Neutrophil (primary cell): ENCODE measurements around the gene SPINK1.

ENCODE experiments used
- H3K27ac ChIP-seq: fragments of 200-600 bp; sonication (generic); 2 replicates; pipeline ENCODE4 v1.5.1; 2016; ENCODE audit warnings: mild to moderate bottlenecking, moderate library complexity
- H3K27me3 ChIP-seq: fragments of 200-600 bp; sonication (generic); 2 replicates; pipeline ENCODE4 v1.6.0; 2016; ENCODE audit warnings: mild to moderate bottlenecking
- H3K36me3 ChIP-seq: fragments of 200-600 bp; sonication (generic); 2 replicates; pipeline ENCODE4 v1.5.1; 2017
- H3K4me1 ChIP-seq, 2 experiments: fragments of 200-600 bp in 1 of 2; sonication (generic) in 1 of 2; 1 replicate in 1 of 2; 2 replicates in 1 of 2; pipeline versions ENCODE4 v1.5.1 to v1.6.1; 2013 to 2016; ENCODE audit warnings: low read depth in 1 of 2, low read length in 1 of 2, mild to moderate bottlenecking in 1 of 2, moderate library complexity in 1 of 2; ENCODE audit not compliant: control insufficient read depth in 1 of 2, insufficient read depth in 1 of 2
- H3K4me3 ChIP-seq, 2 experiments: fragments of 200-600 bp in 1 of 2; sonication (generic) in 1 of 2; 1 replicate in 1 of 2; 2 replicates in 1 of 2; pipeline ENCODE4 v1.5.1; 2013 to 2016; ENCODE audit warnings: low read depth in 1 of 2, low read length in 1 of 2, mild to moderate bottlenecking in 1 of 2, moderate library complexity in 1 of 2
- H3K9me3 ChIP-seq: fragments of 200-600 bp; sonication (generic); 2 replicates; pipeline ENCODE4 v1.5.1; 2016
- CTCF ChIP-seq: fragments of 200-600 bp; sonication (generic); IDR thresholded peaks from 2 replicates; pipeline ENCODE4 v1.5.1; 2016; ENCODE audit warnings: antibody characterized with exemption

Gene SPINK1

GRCh38 chr5:147863454-147864158, 32.1 kb upstream of the SPINK1 start:
- H3K27me3 ChIP-seq, result no peaks in the 10 kb centered on the region
- no peaks in the 10 kb centered on the region for H3K36me3 ChIP-seq
- no peaks in the 10 kb centered on the region for H3K4me1 ChIP-seq
- no peak for TF ChIP-seq CTCF
- H3K4me3 ChIP-seq, result no peak overlapping the region
- no peak overlapping the region for H3K27ac ChIP-seq
- no peaks in the 10 kb centered on the region for H3K9me3 ChIP-seq

DNA sequence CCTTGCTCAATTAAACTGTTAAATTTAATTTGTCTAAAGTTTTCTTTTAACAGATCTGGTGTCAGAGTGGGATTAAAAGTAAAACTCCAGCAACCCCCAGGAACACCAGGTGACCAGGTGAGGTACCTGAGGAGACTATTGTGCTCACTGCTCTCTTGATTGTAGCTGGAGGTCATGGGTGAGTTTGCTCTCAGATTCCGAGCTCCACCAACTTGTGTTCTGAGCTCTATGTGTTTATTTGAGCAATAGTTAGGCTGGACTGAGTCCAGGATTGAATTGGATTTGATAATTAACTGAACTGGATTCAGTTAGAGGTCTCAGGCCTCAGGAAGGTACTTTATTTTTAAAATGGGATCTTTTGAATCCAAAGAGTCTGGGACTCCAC, 29.2 kb upstream of the SPINK1 start:
- Histone ChIP-seq H3K27me3 (no peaks in the 10 kb centered on the region), H3K27ac (no peak overlapping the region), H3K9me3 (no peaks in the 10 kb centered on the region), H3K4me1 (no peaks in the 10 kb centered on the region), H3K36me3 (no peaks in the 10 kb centered on the region), H3K4me3 (no peak overlapping the region)
- no peak for TF ChIP-seq CTCF

- H3K27me3 ChIP-seq, result no peaks in the 10 kb centered on the region
- no peak overlapping the region for H3K27ac ChIP-seq
- H3K36me3 ChIP-seq, result no peaks in the 10 kb centered on the region
- no peaks in the 10 kb centered on the region for H3K4me1 ChIP-seq
- H3K9me3 ChIP-seq, result no peaks in the 10 kb centered on the region
- no peak overlapping the region for H3K4me3 ChIP-seq
- no peak for TF ChIP-seq CTCF
Measured at GRCh38 chr5:147859962-147860640, 28.6 kb upstream of the SPINK1 start.

- no peak for TF ChIP-seq CTCF
- H3K36me3 ChIP-seq, result no peaks in the 10 kb centered on the region
- H3K9me3 ChIP-seq, result no peaks in the 10 kb centered on the region
- no peak overlapping the region for H3K27ac ChIP-seq
- H3K27me3 ChIP-seq, result no peaks in the 10 kb centered on the region
- H3K4me1 ChIP-seq, result no peaks in the 10 kb centered on the region
- H3K4me3 ChIP-seq, result no peak overlapping the region
Measured at GRCh38 chr5:147858565-147858964, 27.1 kb upstream of the SPINK1 start.

DNA sequence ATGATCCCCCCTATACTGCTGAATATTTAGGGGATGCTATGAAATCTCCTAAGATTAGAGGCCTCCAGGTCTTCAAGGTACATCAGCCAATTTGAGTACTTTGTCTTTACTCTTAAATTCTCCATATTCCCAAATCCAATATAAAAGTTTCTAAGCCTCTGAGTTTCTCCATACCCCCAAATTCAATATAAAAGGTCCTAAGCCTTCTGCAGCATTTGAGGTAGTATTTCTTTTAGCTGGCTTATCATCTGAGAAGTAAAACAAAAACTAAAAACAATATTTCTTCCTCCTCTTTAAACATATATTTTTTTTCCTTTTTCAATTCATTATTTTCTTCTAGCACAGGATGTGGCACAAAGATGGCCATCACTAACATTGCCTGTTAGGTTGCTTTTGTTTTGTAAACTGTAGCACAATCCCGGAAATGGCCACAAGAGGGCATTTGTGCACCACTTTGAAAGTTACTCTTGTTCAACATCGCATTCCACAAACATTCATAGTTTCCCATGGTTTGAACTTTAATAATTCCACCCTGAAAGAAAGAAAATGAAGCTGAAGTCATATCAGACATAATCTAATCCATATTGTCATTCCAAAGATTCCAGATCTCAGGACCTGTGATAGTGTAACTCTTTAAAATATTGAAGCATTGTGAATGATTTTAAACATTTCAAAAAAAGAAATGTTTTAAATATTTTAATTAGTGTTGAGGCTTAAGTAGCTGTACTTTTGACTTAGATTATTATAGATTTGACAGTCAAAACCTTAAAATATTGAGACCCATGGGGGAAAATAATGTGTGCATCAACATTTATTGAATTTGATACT, 26.0 kb upstream of the SPINK1 start:
- no peak overlapping the region for H3K4me3 ChIP-seq
- no peaks in the 10 kb centered on the region for H3K36me3 ChIP-seq
- no peaks in the 10 kb centered on the region for H3K9me3 ChIP-seq

More for the DNA sequence above, 26.0 kb upstream of the SPINK1 start:
- Histone ChIP-seq H3K4me1 (no peaks in the 10 kb centered on the region), H3K27me3 (no peaks in the 10 kb centered on the region), H3K27ac (no peak overlapping the region)
- TF ChIP-seq CTCF, result peak; percentile 45
